Non-pigmented ciliary epithelial cell (primary cell): ENCODE data around the gene GHRL.
"Not testable (repeated sequence)": the region's sequence is repeated elsewhere in the genome, so short reads cannot be mapped to it uniquely, and the experiment has no call there.

ENCODE experiments used
- DNase-seq: peaks from one replicate; pipeline ENCODE4 v3.0.0-alpha.2; 2010; ENCODE audit warnings: low read depth

GHRL gene

DNA sequence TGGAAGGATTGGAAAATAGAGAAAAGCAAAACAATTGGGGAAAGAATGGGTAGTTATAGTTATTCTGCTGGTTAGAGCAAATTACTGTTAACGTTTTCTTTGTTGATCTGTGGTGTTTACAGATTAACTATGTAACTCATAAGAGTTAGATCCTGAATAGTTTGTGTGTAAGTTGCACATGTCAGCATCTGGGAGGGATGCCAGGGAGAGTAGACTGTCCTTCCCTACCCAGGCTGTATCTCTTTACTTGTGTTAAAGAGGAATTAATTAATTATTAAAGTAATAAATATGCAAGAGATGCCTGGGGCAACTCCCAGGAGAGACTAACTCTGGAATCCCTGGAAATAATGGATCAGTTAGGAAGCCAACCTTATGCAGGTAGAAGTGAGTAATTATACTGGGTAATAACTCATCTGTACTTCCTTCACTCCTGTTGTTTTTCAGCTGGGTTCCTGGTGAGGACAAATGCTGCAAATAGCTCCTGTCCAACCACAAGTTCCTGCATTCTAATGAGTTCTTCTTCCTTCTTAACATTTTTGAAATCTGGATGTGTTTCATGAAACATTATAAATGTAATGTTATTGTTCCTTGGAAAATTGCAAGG lies 18.9 kb downstream of the GHRL start:
- DNase-seq = no peak

DNA sequence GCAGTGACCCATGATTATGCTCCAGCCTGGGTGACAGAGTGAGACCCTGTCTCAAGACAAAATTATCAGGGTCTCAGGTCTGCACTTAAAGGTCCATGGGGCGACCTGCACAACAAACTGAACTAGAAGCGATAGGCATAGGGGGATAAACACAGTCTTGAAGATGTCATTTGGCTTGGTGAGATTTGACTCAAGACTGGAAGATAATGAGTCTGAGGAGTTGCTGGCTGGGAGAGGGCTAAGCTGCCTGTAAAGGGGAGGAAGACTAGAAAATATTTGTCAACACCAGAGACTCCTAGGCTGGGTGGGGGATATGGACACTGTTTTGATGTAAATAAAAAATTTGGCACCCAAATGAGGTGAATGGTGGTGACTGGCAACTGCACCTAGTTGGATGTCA lies 19.8 kb downstream of the GHRL start:
- no peak for DNase-seq

DNA sequence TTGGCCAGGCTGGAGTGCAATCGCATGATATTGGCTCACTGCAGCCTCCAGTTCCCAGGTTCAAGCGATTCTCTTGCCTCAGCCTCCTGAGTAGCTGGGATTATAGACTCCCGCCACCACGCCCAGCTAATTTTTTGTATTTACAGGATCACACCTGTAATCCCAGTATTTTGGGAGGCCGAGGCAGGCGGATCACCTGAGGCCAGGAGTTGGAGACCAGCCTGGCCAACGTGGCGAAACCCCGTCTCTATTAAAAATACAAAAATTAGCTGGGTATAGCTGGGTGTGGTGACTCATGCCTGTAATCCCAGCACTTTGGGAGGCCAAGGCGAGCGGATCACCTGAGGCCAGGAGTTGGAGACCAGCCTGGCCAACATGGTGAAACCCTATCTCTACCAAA lies 20.3 kb downstream of the GHRL start:
- DNase-seq = not testable (repeated sequence)

DNA sequence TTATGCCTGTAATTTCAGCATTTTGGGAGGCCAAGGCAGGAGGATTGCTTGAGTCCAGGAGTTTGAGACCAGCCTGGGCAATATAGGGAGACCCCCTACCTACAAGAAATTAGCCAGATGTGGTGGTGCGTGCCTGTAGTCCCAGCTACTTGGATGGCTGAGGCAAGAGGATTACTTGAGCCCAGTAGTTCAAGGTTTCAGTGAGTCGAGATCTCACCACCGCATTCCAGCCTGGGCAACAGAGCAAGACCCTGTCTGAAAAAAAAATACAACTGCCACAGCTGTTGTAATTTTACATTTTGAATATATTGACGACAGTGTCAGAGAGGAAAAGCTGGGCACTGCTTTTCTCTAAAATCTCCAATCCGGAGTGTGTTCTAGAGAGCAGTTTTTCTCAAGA lies 23.3 kb downstream of the GHRL start:
- no peak for DNase-seq

DNA sequence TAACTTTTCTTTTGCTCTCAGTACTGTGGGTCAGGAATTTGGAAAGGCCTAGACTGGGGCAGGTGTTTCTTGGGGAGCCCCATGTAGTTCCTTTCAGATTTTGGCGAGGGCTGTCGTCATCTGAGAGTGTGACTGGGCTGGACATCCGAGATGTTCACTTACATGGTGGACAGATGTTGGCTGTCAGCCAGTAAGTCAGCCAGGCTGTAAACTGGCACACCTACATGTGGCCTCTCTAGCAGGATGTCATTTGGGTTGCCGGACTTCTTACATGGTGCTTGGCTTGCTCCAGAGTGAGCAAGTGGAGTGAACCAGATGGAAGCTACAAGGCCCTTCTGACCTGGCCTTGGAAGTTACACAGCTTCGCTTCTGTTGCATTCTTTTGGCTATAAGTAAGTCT lies 23.8 kb downstream of the GHRL start:
- DNase-seq = no peak

DNA sequence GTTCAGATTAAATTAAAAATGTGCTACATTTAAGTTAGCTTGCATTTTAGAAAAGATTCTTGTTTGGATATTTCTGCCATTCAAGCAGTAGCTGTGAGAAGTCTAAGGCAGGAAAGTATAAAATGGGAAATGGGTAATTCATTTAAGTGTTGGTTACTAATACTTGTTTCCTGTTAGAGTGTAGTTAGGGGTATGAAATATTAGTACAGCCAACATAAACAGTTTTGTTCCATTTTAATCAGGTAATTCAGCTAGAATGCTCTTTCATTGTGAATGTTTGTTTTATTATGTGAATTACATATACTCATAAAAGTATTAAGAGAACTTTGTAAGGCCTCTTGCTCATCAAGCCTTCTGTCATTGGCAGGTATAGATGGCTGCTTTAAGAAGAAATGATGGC lies 24.6 kb downstream of the GHRL start:
- DNase-seq = no peak

DNA sequence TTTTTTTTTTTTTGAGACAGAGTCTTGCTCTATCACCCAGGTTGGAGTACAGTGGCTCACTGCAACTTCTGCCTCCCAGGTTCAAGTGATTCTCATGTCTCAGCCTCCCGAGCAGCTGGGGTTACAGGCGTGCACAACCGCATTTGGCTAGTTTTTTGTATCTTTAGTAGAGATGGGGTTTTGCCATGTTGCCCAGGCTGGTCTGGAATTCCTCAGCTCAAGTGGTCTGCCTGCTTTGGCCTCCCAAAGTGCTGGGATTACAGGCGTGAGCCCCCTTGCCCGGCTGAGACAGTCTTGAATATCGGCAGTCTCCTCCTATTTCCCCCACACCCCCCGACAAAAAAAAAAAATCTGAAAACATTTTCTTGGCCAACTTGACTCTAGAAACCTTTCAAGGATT lies 25.8 kb downstream of the GHRL start:
- not testable (repeated sequence) for DNase-seq

DNA sequence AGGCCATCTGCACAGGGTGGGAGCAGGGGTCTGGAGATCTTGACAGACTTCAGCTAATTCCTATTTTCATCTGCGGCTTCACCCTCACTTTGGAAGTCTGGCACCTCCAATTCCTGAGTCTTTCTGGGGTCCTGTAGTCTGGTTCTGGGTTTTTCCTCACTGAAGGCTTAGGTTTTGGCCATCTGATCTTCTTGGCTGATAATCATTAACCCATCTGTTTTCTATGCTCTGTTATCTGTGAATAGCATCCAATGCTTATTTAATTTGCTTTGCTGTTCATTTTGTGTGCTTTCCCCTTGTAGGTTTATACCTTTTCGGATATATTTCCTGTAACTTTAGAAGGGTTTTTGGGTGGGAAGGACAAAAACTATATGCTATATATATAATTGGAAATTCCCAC lies 26.9 kb downstream of the GHRL start:
- DNase-seq = no peak

DNA sequence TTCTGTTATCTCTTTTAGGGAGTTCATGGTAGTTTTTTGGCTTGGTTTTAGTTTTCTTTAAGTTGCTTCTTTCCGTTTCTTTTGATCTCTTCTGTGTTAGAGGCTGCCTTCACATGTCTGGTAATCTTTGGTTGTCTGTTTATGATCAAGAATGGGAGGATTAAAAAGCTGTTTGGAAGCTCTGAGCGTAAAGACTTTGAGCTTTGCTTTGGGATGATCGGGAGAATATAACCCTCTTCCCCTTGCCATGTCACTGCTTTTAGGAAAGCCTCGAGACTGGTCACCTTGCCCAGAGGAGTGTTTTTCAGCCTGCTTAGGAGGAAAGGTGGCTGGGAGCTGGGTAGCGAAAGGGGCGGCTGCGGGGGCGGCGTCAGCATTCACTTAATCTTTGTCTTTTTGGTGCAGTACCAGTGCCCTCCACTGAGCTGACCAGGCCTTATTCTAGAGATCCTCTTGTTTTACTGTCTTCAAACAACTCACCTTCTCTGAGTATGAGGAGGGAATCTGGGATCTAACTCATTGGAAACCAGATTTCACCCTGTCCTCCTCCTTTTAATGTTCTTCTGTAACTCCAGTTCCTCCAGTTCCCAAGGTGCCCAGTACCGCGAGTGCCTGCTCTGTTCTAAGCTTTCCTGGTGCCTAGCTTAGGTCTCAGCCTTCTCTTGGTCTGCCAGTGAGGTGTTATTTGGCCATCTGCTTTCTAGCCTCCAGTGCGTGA lies 28.9 kb downstream of the GHRL start:
- no peak for DNase-seq

DNA sequence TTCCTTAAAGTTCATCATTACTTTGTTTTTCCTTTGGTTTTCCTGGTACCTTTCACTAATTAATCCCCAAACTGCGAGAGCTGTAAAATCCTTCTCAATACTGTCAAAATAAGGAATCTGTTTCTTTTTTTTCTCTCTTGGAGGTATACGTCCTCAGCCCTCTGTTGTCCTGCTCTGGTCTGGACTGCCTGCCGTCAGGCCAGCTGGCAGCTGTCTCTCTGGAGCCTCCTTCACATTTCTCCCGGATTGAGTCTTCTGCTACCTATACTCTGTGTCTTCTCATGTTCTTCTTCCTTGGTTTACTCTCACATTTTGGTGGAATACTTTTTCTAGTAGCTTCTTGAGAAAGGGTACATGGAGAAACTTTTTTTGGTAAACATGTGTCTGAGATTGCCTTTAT lies 30.7 kb downstream of the GHRL start:
- no peak for DNase-seq

DNA sequence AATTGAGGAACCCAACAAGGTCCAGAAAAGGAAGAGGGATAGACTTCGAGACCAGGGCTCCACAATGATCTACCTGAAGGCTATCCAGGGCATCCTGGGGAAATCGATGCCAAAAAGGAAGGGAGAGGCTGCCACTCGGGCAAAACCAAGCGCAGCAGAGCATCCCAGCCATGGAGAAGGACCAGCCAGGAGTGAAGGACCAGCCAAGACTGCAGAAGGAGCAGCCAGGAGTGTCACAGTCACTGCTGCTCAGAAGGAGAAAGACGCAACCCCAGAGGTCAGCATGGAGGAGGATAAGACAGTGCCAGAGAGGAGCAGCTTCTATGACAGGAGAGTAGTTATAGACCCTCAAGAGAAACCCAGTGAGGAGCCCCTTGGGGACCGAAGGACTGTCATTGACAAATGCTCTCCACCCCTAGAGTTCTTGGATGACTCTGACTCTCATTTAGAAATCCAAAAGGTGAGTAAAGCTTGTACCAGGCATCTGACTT lies 32.5 kb downstream of the GHRL start:
- no peak for DNase-seq

DNA sequence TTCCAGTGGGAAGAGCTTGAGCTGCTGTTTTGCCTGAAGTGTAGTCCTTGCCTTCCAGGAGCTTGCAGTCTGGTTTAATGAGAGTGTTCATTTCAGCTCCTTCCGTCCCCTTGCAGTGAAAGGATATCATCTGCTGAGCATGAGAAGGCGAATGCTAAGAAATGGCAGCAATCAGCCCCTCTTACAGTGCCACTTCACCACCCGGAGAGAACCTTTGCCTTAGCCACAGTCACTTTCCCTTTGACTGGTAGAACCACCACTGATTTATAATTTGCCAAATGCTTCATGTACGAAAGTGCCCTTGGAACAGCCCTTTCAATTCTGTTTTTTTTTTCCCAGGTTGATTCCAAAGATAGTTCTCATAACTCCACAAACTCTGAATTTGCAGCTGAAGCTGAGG lies 32.9 kb downstream of the GHRL start:
- no peak for DNase-seq

DNA sequence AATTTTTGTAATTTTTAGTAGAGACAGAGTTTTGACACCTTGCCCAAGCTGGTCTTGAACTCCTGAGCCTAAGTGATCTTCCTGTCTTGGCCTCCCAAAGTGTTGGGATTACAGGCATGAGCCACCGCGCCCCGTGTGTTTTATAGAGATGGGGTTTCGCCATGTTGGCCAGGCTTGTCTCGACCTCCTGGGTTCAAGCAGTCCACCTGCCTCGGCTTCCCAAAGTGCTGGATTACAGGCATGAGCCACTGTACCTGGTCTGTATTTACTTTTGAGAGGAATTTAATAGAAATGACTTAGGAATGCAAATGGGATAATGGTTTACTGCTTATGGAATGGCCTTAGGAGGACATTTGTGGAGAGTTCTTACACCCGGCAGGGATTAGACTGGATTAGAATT lies 33.7 kb downstream of the GHRL start:
- DNase-seq = no peak

DNA sequence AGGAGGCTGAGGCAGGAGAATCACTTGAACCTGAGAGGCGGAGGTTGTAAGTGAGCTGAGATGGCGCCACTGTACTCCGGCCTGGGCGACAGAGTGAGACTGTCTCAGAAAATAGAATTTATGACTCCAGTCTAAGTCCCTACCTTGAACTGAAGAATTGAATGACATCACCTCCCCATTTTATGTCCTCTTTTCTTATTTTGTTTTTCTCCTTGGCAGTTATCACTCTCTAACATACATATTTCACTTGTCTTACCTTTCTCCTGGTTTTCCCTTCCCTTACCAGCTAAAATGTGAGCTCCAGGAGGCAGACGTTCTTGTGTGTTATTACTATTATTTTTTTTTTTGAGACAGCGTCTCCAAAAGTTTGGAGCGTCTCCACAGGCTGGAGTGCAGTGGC lies 36.9 kb downstream of the GHRL start:
- no peak for DNase-seq

DNA sequence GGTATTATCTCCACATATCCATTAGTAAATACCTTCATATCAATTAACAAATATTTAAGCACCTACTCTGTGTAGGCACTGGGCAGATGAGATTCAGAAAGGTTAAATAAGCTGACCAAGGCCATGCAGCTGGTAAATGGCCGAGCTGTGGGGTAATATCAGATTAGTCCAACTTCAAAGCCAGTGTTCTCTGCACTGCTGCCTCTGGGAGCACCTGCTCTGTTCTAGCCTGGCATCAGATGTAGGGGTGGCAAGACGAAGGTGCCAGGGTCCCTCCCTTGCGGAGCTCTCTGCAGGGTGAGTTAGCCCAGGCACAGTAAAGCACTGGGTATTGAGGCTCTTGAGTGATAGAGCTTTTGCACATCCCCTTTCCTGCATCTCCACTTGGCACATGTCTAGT lies 39.0 kb downstream of the GHRL start:
- DNase-seq = no peak

DNA sequence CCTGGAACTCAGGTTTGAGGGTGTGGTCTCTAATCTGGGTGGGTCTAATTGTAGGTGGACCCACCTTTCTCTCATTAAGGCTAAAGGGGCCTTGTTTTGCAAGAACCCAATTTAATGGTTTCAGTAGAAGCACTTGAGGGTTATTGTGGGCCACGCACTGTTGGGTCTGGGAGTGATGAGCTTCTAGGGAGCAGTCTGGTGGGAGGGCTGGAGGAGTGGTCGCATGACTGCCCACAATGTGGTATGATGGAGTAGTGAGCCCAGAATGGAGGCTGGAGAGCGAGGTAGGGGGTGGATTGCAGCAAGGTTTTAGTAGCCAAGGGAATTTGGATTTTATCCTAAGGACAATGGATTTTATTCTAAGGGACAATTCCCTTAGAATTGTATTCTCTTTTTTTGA lies 41.7 kb downstream of the GHRL start:
- DNase-seq = no peak

DNA sequence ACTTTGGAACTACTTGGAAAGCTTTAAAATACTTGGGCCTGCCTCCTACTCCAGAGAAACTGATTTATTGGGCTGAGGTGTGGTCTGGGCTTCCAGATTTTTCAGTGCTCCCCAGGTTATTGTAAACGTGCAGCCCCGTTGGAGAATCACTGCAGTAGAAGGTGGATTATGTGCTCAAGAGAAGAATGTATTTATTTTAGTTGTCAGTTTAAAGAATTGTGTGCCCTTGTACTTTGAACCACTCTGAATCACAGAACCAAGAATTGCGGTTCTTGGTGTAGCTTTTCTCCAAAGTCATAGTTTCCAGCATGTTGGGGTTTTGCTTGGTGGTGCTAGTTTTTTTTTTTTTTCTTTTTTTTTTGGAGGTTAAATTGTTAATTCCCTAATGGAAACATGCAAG lies 42.9 kb downstream of the GHRL start:
- DNase-seq = no peak

DNA sequence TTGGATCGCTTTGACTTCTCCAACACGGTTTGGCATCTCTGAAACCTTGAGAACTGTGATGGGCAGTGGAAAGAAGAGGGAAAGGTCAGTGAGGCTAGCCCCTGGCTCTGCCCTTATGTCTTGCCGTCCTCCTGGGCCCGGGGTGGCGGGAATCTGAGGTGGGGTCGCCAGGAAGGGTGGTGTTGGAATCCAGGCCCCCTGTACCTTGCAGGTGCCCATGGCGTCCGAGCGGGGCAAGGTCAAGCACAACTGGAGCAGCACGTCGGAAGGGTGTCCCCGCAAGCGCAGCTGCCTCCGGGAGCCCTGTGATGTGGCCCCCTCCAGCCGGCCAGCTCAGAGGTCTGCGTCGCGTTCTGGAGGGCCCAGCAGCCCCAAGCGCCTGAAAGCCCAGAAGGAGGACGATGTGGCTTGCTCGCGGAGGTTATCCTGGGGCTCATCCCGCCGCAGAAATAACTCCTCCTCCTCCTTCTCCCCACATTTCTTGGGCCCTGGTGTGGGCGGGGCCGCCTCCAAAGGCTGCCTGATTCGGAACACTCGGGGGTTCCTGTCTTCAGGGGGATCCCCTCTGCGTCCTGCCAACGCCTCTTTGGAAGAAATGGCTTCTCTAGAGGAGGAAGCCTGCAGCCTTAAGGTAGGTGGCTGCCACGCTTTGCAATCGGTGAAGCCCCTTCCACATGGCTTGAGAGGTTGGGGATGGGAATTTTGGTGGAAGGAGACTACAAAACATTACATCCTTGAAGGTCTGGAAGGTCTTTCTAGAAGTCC lies 43.6 kb downstream of the GHRL start:
- no peak for DNase-seq

DNA sequence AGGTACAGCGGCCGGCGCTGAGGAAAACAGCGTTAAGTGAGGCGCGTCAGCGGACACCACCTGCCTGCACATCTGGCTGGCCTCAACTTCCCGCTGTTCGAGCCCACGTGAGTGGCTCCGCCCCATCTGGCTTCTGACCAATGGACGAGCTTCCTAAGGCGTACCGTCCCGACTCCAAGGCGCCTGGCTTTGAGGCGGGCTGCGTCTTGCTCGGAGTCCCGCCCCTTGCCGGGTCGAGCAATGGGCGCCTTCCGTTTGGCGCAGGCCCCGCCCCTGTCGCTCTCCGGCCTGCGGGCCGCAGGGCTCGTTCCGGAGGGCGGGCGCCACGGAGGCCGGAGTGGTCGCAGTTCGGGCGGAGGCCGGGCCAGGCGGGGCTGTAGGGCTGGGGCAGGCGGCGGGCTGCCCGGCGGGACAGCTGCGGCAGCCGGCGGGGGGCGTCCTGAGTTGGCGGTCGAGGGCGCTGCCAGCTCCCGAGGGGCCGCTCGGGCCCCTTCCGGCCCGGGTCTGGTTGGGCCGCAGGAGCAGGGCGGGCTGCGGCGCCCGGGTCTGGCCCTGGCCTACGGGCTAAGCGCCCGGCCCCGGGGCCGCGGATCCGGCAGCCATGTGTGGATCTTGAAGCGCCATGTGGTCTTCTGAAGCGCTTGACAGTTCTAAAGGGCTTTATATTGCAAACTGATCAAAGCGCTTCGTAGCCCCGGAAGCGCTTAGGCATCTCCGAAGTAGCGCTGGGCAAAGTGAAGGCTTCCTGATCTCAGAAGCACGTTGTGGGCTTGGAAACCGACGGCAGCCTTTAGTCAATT lies 44.4 kb downstream of the GHRL start, which contains the start of gene TATDN2:
TSS of gene TATDN2 (plus strand) at position 276 of the 800 bp plus-strand sequence. CDS start 742 bp downstream, outside the sequence.
- DNase-seq = peak; percentile 71

DNA sequence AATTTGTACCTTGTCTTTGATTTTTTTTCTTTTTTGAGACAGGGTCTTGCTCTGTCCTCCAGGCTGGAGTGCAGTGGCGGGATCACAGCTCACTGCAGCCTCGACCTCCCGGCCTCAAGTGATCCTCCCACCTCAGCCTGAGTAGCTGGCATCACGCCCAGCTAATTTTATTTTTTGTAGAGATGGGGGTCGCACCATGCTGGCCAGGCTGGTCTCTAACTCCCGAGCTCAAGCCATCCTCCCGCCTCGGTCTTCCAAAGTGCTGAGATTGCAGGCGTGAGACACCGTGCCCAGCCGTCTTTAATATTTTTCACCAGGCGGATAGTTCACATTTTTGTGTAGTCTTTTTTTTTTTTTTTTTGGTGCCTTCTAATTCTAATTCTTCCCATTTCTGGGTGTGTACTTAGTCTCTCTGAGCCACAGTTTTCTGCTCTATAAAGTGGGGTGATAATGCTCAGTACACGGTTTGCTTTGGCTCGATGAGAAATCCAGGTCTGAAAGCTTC lies 45.0 kb downstream of the GHRL start:
- DNase-seq = no peak

DNA sequence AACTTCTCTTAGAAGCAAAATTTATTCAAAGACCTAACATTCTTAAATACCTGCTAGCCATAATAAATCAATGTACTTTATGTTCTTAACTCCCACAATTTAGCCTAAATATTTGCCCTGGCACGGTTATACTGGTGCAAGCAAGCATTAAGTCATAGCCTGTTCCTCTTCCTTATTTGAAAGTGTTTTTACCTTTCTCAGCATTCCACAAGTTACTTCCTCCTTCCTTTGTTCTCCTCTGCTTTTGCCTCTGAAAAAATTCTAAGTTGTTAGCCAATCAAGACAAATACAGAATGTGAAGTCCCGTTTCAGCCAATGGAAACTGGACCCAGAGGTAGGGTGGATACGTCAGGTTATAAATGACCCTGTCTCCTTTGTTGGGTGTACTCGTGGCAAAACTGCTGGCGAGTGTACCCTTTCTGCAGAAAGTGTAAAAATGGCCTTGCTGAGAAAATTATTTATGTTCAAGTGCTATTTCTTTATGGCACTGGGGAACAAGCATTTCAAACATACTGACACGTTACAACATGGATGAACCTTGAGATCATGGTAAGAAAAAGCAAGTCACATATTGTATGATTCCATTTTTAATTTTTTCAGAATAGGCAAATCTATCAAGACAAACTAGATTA lies 47.5 kb downstream of the GHRL start:
- DNase-seq = no peak

DNA sequence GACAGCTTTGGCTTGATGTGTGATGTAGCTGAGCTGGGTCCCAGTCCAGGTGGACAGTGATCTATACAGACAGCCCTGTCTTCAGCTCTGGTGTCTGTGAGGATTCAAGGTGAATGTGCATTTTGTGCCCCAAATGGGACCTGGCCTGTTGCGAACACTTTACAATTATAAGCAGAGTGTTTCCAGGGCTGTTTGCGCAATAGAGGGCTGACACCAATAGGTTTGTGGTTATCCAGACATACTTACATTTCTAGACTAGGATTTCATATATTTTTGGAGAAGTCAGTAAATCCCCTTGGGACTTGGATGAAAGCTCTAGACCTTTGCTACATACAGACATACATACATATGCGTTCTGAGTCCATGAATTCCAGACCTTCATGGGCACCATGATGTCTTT lies 48.7 kb downstream of the GHRL start:
- no peak for DNase-seq
